OCI-M2 (cell line): ENCODE measurements around the gene SLC50A1.

ENCODE experiments used
- DNase-seq: peaks from one replicate; lab custom pipeline; 2025; ENCODE audit not compliant: unreplicated experiment; lab: John Stamatoyannopoulos, UW

The SLC50A1 gene

GRCh38 chr1:155183775-155184221 lies 48.1 kb downstream of the SLC50A1 start:
- DNase-seq, result no peak

- DNase-seq, result no peak
These were observed 48.7 kb downstream of the SLC50A1 start for GRCh38 chr1:155184351-155184811.

GRCh38 chr1:155184835-155185782 lies 49.5 kb downstream of the SLC50A1 start:
- DNase-seq, result no peak

GRCh38 chr1:155185783-155186066 lies 50.1 kb downstream of the SLC50A1 start:
- DNase-seq, result no peak

- no peak for DNase-seq
These were observed 50.6 kb downstream of the SLC50A1 start for GRCh38 chr1:155186067-155186793.

- DNase-seq, result no peak
These were observed 51.3 kb downstream of the SLC50A1 start for GRCh38 chr1:155186794-155187455.

- DNase-seq, result no peak
These were observed 51.8 kb downstream of the SLC50A1 start for GRCh38 chr1:155187456-155187891.

- DNase-seq, result no peak
These were observed 52.6 kb downstream of the SLC50A1 start for GRCh38 chr1:155188268-155188667.
